ENCODE measurements around the gene CD58.

DNA sequence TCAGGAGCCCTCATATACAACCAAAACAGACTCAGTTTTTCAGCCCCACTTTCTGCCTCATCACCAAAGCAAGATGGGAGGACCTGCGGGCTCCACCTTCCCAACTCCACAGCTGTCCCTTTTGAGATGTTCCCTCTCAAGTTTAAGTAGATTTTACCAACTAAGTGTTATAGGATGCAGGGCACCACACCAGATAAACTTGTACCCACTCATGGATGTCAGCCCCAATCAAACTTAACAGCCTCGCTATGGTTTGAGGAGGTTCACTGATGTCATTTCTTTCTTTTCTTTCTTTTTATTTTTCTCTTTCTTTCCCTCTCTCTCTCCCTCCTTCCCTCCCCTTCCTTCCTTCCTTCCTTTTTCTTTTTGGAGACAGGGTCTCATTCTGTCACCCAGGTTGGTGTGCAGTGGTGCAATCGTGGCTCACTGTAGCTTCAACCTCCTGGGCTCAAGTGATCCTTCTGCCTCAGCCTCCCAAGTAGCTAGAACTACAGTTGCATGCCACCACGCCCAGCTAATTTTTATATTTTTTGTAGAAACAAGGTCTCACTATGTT lies 13.4 kb downstream of the CD58 start:
- no peak for TF ChIP-seq NR3C1 (CRISPR knock-in tag; conservative IDR thresholded peaks at IDR 0.05; ENCODE audit: low read depth)
- TF ChIP-seq, protein P1, sequence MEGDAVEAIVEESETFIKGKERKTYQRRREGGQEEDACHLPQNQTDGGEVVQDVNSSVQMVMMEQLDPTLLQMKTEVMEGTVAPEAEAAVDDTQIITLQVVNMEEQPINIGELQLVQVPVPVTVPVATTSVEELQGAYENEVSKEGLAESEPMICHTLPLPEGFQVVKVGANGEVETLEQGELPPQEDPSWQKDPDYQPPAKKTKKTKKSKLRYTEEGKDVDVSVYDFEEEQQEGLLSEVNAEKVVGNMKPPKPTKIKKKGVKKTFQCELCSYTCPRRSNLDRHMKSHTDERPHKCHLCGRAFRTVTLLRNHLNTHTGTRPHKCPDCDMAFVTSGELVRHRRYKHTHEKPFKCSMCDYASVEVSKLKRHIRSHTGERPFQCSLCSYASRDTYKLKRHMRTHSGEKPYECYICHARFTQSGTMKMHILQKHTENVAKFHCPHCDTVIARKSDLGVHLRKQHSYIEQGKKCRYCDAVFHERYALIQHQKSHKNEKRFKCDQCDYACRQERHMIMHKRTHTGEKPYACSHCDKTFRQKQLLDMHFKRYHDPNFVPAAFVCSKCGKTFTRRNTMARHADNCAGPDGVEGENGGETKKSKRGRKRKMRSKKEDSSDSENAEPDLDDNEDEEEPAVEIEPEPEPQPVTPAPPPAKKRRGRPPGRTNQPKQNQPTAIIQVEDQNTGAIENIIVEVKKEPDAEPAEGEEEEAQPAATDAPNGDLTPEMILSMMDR (IDR thresholded peaks at IDR 0.05): no peak
- TF ChIP-seq TEAD4 (CRISPR knock-in tag; IDR thresholded peaks at IDR 0.05): no peak
- TF ChIP-seq NR1H2 (CRISPR knock-in tag; IDR thresholded peaks at IDR 0.05): no peak
- no peak for TF ChIP-seq ZBTB21 (CRISPR knock-in tag; IDR thresholded peaks at IDR 0.05; ENCODE audit: borderline replicate concordance)
- TF ChIP-seq CREM (CRISPR knock-in tag; IDR thresholded peaks at IDR 0.05): no peak
- TF ChIP-seq MAX (CRISPR knock-in tag; IDR thresholded peaks at IDR 0.05): no peak
